Muscle layer of colon (tissue), 2 donors: Measurements from ENCODE around the gene PHF21B.

Source experiments
- H3K27ac ChIP-seq: one replicate; pipeline ENCODE4 v1.7.0; 2013; ENCODE audit warnings: low read depth, mild to moderate bottlenecking, low read length, moderate library complexity
- H3K27me3 ChIP-seq, 2 donors: one replicate each; pipeline ENCODE4 v1.7.0; 2013; ENCODE audit warnings: low read length in 2 of 2, mild to moderate bottlenecking in 2 of 2; ENCODE audit not compliant: insufficient read depth in 2 of 2, control insufficient read depth in 1 of 2
- H3K36me3 ChIP-seq: one replicate; pipeline ENCODE4 v1.7.0; 2013; ENCODE audit warnings: mild to moderate bottlenecking, low read length; ENCODE audit not compliant: insufficient read depth
- H3K4me1 ChIP-seq: one replicate; pipeline ENCODE4 v1.7.0; 2013; ENCODE audit warnings: mild to moderate bottlenecking, low read length; ENCODE audit not compliant: insufficient read depth
- H3K4me3 ChIP-seq, 2 donors: one replicate each; pipeline ENCODE4 v1.7.0; 2013; ENCODE audit warnings: low read length in 2 of 2, low read depth in 1 of 2, mild to moderate bottlenecking in 1 of 2, moderate library complexity in 1 of 2
- H3K9ac ChIP-seq: one replicate; pipeline ENCODE4 v1.7.0; 2013; ENCODE audit warnings: low read length
- H3K9me3 ChIP-seq: one replicate; pipeline ENCODE4 v1.7.0; 2013; ENCODE audit warnings: mild to moderate bottlenecking, low read length
- donor health status: abdominal sarcoma.
- donor health status: Adenocarcinoma of cecum.

Gene PHF21B

GRCh38 chr22:44850946-44851345 is 158.9 kb downstream of the PHF21B start:
- no peak overlapping the region for H3K9ac ChIP-seq

GRCh38 chr22:44848791-44849420 is 160.9 kb downstream of the PHF21B start:
- Histone ChIP-seq H3K9me3 (peaks cover 4% of the 10 kb centered on the region), H3K4me1 (no peaks in the 10 kb centered on the region), H3K27ac (no peak overlapping the region), H3K4me3 (no peak overlapping the region), H3K27me3 (peaks cover 0 to 4% of the 10 kb centered on the region in 2 donors), H3K36me3 (no peaks in the 10 kb centered on the region), H3K9ac (no peak overlapping the region)

More at GRCh38 chr22:44850946-44851345, 158.9 kb downstream of the PHF21B start:
- no peaks in the 10 kb centered on the region for H3K4me1 ChIP-seq
- no peak overlapping the region for H3K4me3 ChIP-seq
- no peaks in the 10 kb centered on the region for H3K9me3 ChIP-seq
- H3K36me3 ChIP-seq: no peaks in the 10 kb centered on the region
- H3K27ac ChIP-seq: no peak overlapping the region
- H3K27me3 ChIP-seq: peaks cover 0 to 4% of the 10 kb centered on the region in 2 donors

- Histone ChIP-seq H3K4me1 (no peaks in the 10 kb centered on the region), H3K9ac (no peak overlapping the region), H3K27ac (no peak overlapping the region), H3K27me3 (peaks cover 0 to 4% of the 10 kb centered on the region in 2 donors), H3K36me3 (no peaks in the 10 kb centered on the region), H3K4me3 (no peak overlapping the region), H3K9me3 (peaks cover 4% of the 10 kb centered on the region)
These were observed 161.5 kb downstream of the PHF21B start for GRCh38 chr22:44848296-44848741.

- no peak overlapping the region for H3K27ac ChIP-seq
- H3K9ac ChIP-seq: no peak overlapping the region
- peaks cover 0 to 4% of the 10 kb centered on the region in 2 donors for H3K27me3 ChIP-seq
- H3K4me1 ChIP-seq: no peaks in the 10 kb centered on the region
- no peaks in the 10 kb centered on the region for H3K36me3 ChIP-seq
- peaks cover 4% of the 10 kb centered on the region for H3K9me3 ChIP-seq
- H3K4me3 ChIP-seq: no peak overlapping the region
These were observed 161.9 kb downstream of the PHF21B start for GRCh38 chr22:44847892-44848291.

GRCh38 chr22:44847380-44847779 is 162.4 kb downstream of the PHF21B start:
- H3K9me3 ChIP-seq: peaks cover 4% of the 10 kb centered on the region
- H3K27me3 ChIP-seq: peaks cover 0 to 4% of the 10 kb centered on the region in 2 donors

GRCh38 chr22:44846726-44847275 is 163.0 kb downstream of the PHF21B start:
- Histone ChIP-seq H3K9me3 (peaks cover 4% of the 10 kb centered on the region), H3K27me3 (peaks cover 0 to 4% of the 10 kb centered on the region in 2 donors), H3K9ac (no peak overlapping the region), H3K4me3 (no peak overlapping the region), H3K27ac (no peak overlapping the region), H3K4me1 (no peaks in the 10 kb centered on the region), H3K36me3 (no peaks in the 10 kb centered on the region)

More at GRCh38 chr22:44847380-44847779, 162.4 kb downstream of the PHF21B start:
- no peak overlapping the region for H3K4me3 ChIP-seq
- no peaks in the 10 kb centered on the region for H3K4me1 ChIP-seq
- no peaks in the 10 kb centered on the region for H3K36me3 ChIP-seq
- no peak overlapping the region for H3K9ac ChIP-seq
- no peak overlapping the region for H3K27ac ChIP-seq

GRCh38 chr22:44845796-44846720 is 163.7 kb downstream of the PHF21B start:
- Histone ChIP-seq H3K4me3 (no peak overlapping the region), H3K9me3 (peaks cover 4% of the 10 kb centered on the region), H3K4me1 (no peaks in the 10 kb centered on the region), H3K9ac (no peak overlapping the region), H3K36me3 (no peaks in the 10 kb centered on the region), H3K27me3 (peaks cover 0 to 4% of the 10 kb centered on the region in 2 donors), H3K27ac (no peak overlapping the region)

- no peak overlapping the region for H3K4me3 ChIP-seq
- peaks cover 0 to 1% of the 10 kb centered on the region in 2 donors for H3K27me3 ChIP-seq
- H3K4me1 ChIP-seq: no peaks in the 10 kb centered on the region
- no peak overlapping the region for H3K9ac ChIP-seq
- no peaks in the 10 kb centered on the region for H3K36me3 ChIP-seq
- H3K9me3 ChIP-seq: peaks cover 4% of the 10 kb centered on the region
- H3K27ac ChIP-seq: no peak overlapping the region
These were observed 164.6 kb downstream of the PHF21B start for GRCh38 chr22:44845191-44845590.

GRCh38 chr22:44842417-44842816 is 167.4 kb downstream of the PHF21B start:
- Histone ChIP-seq H3K36me3 (no peaks in the 10 kb centered on the region), H3K27ac (no peak overlapping the region), H3K27me3 (no peaks in the 10 kb centered on the region), H3K9ac (no peak overlapping the region), H3K9me3 (peaks cover 4% of the 10 kb centered on the region), H3K4me3 (no peak overlapping the region), H3K4me1 (no peaks in the 10 kb centered on the region)

- H3K9me3 ChIP-seq: peaks cover 5% of the 10 kb centered on the region
- no peak overlapping the region for H3K9ac ChIP-seq
- no peaks in the 10 kb centered on the region for H3K4me1 ChIP-seq
- H3K27me3 ChIP-seq: no peaks in the 10 kb centered on the region
- no peak overlapping the region for H3K4me3 ChIP-seq
- H3K36me3 ChIP-seq: no peaks in the 10 kb centered on the region
- no peak overlapping the region for H3K27ac ChIP-seq
These were observed 169.0 kb downstream of the PHF21B start for GRCh38 chr22:44840611-44841322.

- no peaks in the 10 kb centered on the region for H3K27me3 ChIP-seq
- peaks cover 6% of the 10 kb centered on the region for H3K9me3 ChIP-seq
- H3K4me1 ChIP-seq: no peaks in the 10 kb centered on the region
- no peak overlapping the region for H3K9ac ChIP-seq
- H3K4me3 ChIP-seq: no peak overlapping the region
- H3K27ac ChIP-seq: no peak overlapping the region
- no peaks in the 10 kb centered on the region for H3K36me3 ChIP-seq
These were observed 170.1 kb downstream of the PHF21B start for GRCh38 chr22:44839721-44840120.
